Erythroblast (primary cell): ENCODE data around the gene CACNB3.

ENCODE experiments used
- GATA1 ChIP-seq: IDR thresholded peaks from 2 replicates; pipeline ENCODE4 v1.6.1; 2011; ENCODE audit warnings: low read depth, mild to moderate bottlenecking, control low read depth, low read length, moderate library complexity
- POLR2A ChIP-seq: IDR thresholded peaks from 2 replicates; pipeline ENCODE4 v1.6.1; 2011; ENCODE audit warnings: mild to moderate bottlenecking, low read length

DNA sequence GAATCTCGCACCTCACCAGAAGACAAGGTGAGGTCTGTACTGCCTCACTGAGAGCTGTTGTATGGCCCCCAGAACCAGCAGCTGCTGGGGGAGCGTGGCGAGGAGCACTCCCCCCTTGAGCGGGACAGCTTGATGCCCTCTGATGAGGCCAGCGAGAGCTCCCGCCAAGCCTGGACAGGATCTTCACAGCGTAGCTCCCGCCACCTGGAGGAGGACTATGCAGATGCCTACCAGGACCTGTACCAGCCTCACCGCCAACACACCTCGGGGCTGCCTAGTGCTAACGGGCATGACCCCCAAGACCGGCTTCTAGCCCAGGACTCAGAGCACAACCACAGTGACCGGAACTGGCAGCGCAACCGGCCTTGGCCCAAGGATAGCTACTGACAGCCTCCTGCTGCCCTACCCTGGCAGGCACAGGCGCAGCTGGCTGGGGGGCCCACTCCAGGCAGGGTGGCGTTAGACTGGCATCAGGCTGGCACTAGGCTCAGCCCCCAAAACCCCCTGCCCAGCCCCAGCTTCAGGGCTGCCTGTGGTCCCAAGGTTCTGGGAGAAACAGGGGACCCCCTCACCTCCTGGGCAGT is 9.3 kb downstream of the CACNB3 start:
- no peak for TF ChIP-seq POLR2A
- no peak for TF ChIP-seq GATA1
